ENCODE results near the gene DMP1.

The DMP1 gene

DNA sequence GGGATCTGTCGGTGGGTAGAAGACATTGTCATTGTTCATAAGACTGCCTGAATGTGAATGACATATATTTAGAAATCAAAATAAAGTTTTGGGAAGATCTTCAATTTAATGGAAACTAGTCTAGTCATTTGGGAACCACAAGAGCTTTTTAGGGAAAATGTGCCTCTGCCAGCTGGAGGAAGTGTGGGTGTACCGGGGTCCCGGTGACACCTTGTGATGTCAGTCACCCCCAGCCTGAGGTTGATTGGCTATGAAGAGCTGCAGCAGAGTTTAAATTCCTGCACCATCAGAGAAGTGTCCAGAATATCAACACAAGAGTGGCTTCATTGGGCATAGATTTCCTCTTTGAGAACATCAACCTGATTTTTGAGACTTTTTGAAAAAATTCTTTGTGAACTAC, at the start of gene DMP1:
Gene DMP1 (plus strand): TSS at position 301 of the 400 bp plus-strand sequence. CDS start 6,213 bp downstream, outside the sequence.
- DNase-seq: no peak

DNA sequence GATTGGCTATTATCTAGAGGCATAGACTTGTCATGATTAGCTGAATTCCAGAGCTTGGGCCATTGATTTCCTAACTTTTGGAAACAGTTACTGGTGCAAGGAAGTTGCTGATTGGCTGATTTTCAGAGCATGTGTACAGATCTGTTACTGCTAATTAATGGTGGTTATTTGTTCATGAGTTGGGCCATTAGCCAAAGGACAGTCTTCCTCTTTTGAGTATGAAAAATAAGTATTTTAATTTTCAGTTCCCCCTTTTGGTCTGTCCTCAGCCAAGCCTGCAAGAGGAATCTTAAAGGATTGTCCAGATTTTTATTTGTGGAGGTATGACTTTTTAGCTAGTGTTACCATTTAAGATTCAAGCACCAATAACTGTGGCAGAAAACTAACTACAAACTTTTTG, 48.7 kb upstream of the DMP1 start:
- DNase-seq: no peak

DNA sequence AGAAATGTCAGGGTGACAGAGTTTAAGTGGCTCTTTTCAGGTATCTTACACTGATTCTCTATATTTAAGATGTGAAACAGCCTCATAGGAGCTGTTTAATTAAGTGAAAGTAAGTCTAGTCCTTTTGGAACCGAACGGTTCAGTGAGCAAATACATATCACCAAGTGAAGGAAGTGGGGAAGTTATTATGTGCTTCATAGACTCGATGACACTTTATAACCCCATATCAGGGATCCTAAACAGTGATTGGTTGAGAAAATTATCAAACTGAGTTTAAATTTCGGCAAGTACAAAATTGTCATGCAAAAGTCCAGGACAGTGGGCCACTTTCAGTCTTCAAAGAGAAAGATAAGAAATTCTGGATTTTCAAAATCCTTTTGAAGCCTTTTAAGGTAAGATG, 41.9 kb upstream of the DMP1 start, which contains the start of gene DSPP:
Gene DSPP (plus strand): TSS at position 301 of the 400 bp plus-strand sequence. CDS start 2,380 bp downstream, outside the sequence.
- DNase-seq: no peak

DNA sequence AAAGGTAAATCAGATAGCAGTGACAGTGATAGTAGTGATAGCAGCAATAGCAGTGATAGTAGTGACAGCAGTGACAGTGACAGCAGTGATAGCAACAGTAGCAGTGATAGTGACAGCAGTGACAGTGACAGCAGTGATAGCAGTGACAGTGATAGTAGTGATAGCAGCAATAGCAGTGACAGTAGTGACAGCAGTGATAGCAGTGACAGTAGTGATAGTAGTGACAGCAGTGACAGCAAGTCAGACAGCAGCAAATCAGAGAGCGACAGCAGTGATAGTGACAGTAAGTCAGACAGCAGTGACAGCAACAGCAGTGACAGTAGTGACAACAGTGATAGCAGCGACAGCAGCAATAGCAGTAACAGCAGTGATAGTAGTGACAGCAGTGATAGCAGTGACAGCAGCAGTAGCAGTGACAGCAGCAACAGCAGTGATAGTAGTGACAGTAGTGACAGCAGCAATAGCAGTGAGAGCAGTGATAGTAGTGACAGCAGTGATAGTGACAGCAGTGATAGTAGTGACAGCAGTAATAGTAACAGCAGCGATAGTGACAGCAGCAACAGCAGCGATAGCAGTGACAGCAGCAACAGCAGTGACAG, 35.7 kb upstream of the DMP1 start:
- DNase-seq: no peak

DNA sequence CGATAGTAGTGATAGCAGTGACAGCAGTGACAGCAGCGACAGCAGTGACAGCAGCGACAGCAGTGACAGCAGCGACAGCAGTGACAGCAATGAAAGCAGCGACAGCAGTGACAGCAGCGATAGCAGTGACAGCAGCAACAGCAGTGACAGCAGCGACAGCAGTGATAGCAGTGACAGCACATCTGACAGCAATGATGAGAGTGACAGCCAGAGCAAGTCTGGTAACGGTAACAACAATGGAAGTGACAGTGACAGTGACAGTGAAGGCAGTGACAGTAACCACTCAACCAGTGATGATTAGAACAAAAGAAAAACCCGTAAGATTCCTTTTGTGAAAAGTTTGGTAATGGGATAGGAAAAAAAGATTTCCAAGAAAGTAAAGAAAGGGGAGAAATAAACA, 33.8 kb upstream of the DMP1 start:
- no peak for DNase-seq

- no peak for DNase-seq
Observed at GRCh38 chr4:87620086-87620485, 30.0 kb upstream of the DMP1 start.

DNA sequence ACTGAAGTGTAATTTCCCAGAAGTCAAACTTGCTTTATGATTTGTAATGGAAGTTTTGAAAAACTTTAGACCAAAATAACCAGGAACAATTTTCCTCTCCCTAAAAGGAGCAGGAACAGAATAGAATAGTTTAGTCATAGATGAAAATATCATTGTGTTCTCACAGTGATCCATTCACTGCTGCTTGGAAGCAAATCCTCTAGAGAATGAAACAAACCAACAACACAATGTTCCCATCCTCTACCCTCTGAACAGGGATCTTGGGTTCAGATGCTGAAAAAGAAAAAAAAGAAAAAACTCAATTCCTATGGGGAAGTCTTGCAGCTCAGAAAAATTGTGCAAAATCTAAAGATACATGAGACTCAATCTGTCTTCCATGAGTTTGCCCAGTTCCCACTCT, 29.6 kb upstream of the DMP1 start:
- no peak for DNase-seq

- DNase-seq: no peak
Observed at GRCh38 chr4:87622303-87622702, 27.8 kb upstream of the DMP1 start.

GRCh38 chr4:87624698-87625097, 25.4 kb upstream of the DMP1 start:
- no peak for DNase-seq

DNA sequence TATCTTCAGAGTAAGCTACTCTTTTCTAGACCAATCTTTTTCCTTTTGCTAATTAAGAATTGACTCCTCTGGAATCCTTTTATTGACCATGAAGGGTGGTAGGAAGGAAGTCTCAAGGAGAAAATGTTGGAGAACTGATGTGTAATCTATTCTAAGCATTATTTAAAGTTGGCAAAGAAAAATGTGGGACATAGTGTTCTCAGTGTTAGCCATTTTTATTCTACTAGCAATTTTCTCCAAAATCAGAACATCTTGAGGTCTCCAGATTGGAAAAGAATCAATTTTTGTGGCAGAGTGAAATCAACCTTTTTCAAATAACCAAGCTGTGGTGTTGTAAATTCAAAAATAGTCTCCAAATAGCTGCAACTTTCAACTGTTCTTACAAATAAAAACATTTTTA, 18.4 kb upstream of the DMP1 start:
- DNase-seq: no peak

GRCh38 chr4:87632469-87632868, 17.6 kb upstream of the DMP1 start:
- DNase-seq: no peak

DNA sequence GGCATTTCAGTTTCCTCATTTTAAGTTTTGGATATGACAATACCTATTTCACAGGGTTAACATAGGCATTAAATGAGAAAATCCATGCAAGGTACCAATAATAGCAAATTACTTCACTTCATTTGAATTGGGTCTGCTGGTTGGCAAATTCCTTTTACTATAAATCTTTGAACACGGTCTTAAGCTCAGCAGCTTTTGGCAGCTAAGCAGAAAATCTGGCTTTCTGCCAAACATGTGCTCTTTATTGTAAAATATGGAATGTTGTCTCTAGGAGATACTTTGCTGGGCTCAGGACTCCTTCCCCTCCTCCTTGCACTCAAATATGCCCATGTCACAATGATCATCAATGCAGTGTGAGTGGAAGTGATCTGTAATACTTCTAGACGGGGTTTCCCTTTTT, 16.8 kb upstream of the DMP1 start:
- DNase-seq: no peak

DNA sequence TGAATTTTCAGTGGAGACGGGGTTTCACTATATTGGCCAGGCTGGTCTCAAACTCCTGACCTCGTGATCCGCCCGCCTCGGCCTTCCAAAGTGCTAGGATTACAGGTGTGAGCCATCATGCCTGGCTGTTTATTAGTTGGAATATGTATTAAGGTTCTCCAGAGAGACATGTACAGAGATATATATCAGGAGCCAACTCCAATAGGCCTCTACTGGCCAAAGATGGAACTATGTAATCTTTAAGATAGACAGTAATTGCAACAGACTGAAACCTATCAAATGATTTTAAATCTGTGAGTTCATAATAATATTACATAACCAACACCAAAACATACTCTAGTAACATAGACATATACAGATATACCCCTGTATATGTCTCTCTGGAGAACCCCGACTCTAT, 5.8 kb upstream of the DMP1 start:
- no peak for DNase-seq

DNA sequence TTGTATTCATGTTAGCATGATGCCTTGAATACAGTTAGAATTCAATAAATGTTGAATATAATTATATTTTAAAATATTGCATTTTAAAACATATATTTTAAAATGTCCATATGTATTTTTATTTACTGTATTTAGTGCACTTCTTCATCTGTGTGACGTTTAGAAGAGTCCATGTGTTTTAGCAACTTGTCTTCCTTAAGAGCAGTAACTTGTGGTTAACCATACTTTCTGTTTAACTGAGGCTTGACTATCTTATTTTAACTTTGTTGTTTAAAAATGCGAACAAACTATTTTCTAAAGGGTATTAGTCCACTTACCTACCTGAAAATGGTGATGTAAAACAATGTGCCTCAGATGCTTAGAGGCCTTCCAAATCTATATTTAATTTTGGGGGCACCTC, 858 bp downstream of the DMP1 start:
- DNase-seq: no peak

GRCh38 chr4:87651941-87652340, 1.9 kb downstream of the DMP1 start:
- DNase-seq: no peak

DNA sequence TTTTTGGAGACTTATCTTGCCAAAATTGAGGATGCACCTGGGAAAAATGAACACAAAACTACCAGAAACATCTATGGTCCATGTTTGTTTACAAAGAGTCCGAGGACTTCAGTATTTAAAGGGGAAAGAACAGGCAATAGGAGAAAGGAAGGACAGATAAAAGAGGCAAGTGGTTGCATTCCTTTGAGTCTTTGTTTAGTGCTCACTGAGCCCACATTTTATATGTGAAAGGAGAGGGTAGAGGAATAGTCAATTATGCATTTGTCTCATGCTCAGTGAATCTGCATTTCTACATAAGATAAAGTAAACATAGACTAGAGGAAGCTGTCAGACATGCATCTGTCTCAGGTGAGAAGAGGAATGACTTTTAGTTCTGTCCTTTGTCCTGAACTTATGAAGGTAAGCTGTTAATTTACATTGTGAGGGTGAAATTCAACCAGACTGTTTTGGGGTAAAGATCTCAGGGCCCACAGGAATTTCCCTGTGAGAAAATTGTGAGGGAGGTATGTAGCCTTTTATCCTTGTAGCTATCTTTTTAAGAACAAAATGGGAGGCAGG, 4.5 kb downstream of the DMP1 start:
- DNase-seq: no peak

- no peak for DNase-seq
Observed at GRCh38 chr4:87657525-87657924, 7.4 kb downstream of the DMP1 start.

- DNase-seq: no peak
Observed at GRCh38 chr4:87659247-87659931, 9.3 kb downstream of the DMP1 start.

GRCh38 chr4:87662871-87663270, 12.8 kb downstream of the DMP1 start:
- DNase-seq: no peak

GRCh38 chr4:87669373-87669772, 19.3 kb downstream of the DMP1 start:
- no peak for DNase-seq

DNA sequence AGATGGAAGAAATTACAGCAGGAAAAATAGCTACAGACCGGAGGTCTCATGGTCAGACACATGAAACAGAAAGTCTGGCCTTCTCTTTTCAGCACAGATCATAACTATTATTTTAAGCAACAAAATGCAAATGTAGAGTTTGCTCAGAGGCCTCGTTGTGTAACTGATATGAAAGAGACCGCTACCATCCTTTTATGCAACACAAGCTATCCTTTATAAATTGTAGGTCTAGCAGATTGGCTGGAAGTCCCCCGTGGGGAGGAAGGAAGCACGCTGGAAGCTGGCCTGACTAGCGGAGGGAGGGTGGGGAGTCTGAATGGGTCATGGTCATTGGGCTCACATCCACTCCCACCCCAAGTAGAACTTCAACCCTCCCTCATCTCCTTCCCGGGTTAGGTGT, 27.7 kb downstream of the DMP1 start:
- DNase-seq: no peak

- peak; percentile 24 for DNase-seq
Observed at GRCh38 chr4:87679449-87680169, 29.5 kb downstream of the DMP1 start.

DNA sequence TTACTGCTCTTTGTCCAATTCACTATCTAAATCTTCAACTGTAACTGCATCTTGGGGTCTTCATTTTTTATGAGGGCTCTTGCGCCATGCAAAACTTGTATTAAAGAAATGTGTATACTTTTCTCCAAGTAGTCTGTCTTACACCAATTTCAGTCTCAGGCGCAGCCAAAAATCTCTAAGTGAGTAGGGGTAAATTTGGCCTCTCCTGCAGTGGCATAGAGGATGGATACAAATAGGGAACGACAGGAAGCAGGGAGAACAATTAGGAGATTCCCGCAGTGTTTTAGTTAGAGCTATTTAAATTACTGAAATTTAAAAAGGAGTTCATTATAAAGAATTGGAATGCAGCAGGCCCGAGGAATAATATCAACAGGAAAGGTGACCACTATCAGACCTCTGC, 30.2 kb downstream of the DMP1 start:
- no peak for DNase-seq

DNA sequence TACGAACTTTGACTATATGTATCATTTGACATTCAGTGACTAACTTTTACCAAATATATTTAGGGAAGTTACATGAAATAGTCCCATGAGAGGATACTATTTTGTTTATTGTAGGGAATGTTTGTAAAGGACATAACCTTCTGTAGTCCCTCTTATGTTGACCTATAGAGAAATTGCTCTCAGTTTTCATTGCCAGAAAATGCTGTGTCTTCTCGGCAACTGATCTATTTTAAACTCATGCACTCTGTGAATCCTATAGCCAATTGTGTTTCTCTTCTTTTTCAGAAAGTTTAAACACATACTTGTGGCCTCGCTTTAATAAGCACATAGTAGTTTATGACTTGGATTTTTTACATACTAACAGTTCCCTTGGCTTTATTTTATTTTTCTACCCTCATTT, 38.2 kb downstream of the DMP1 start:
- DNase-seq: no peak
